Stimulated activated CD4-positive, alpha-beta T cell treated with anti-CD3 and anti-CD28 coated beads, Interleukin-1b, Interleukin-23, amount 100 ng/mL, for 24 hours (primary cell): ENCODE results near the gene RPL10A.

Source experiments
- DNase-seq, 4 experiments: peaks; one replicate each; pipeline ENCODE4 v3.0.0-alpha.2; 2020; ENCODE audit warnings: low read depth in 4 of 4, low spot score in 1 of 4

RPL10A gene

GRCh38 chr6:35474942-35475570 is 6.9 kb downstream of the RPL10A start:
- no peak for DNase-seq

- DNase-seq = no peak
These were observed 7.4 kb downstream of the RPL10A start for GRCh38 chr6:35475573-35475972.

GRCh38 chr6:35476004-35476403 is 7.8 kb downstream of the RPL10A start:
- DNase-seq = no peak

GRCh38 chr6:35477028-35477427 is 8.8 kb downstream of the RPL10A start:
- DNase-seq = no peak

- DNase-seq = no peak
These were observed 9.5 kb downstream of the RPL10A start for GRCh38 chr6:35477551-35478179.

GRCh38 chr6:35478259-35478658 is 10.1 kb downstream of the RPL10A start:
- DNase-seq = no peak

GRCh38 chr6:35480176-35480575 is 12.0 kb downstream of the RPL10A start:
- no peak for DNase-seq

- no peak for DNase-seq
These were observed 13.0 kb downstream of the RPL10A start for GRCh38 chr6:35481226-35481625.

- DNase-seq = no peak
These were observed 14.9 kb downstream of the RPL10A start for GRCh38 chr6:35483062-35483461.

GRCh38 chr6:35483490-35483889 is 15.3 kb downstream of the RPL10A start:
- no peak for DNase-seq

GRCh38 chr6:35483893-35484645 is 15.9 kb downstream of the RPL10A start:
- DNase-seq = no peak

GRCh38 chr6:35484921-35485392 is 16.8 kb downstream of the RPL10A start:
- DNase-seq = no peak

GRCh38 chr6:35485402-35485877 is 17.2 kb downstream of the RPL10A start:
- no peak for DNase-seq

GRCh38 chr6:35486005-35486925 is 18.1 kb downstream of the RPL10A start:
- DNase-seq = no peak

GRCh38 chr6:35487658-35488516 is 19.7 kb downstream of the RPL10A start:
- DNase-seq = no peak

- no peak for DNase-seq
These were observed 20.3 kb downstream of the RPL10A start for GRCh38 chr6:35488517-35488862.

GRCh38 chr6:35489066-35489465 is 20.9 kb downstream of the RPL10A start:
- DNase-seq = no peak

- DNase-seq = no peak
These were observed 22.0 kb downstream of the RPL10A start for GRCh38 chr6:35489995-35490791.

- DNase-seq = no peak
These were observed 22.8 kb downstream of the RPL10A start for GRCh38 chr6:35490821-35491557.
